ENCODE measurements around the gene MADD.
A peak's percentile ranks its signal among the peaks of the same experiment; 100 is the strongest.

MADD gene

GRCh38 chr11:47269829-47270305, at the start of gene MADD:
MADD (plus strand) TSS chr11:47270133.
- in situ Hi-C loops (cut with HindIII; ENCODE audit: low pct_ligation_motif_present, low pct_unique_long_range_greater_than_20kb, low sequenced_read_pairs) = no loop called here
- DNase-seq = peak; percentile 76

- in situ Hi-C loops (cut with HindIII; ENCODE audit: low pct_ligation_motif_present, low pct_unique_long_range_greater_than_20kb, low sequenced_read_pairs) = no loop called here
- peak; percentile 39 for DNase-seq
Observed at GRCh38 chr11:47220401-47220821, 49.5 kb upstream of the MADD start.

GRCh38 chr11:47222696-47223095, 47.2 kb upstream of the MADD start:
- no peak for DNase-seq
- in situ Hi-C loops (cut with HindIII; ENCODE audit: low pct_ligation_motif_present, low pct_unique_long_range_greater_than_20kb, low sequenced_read_pairs) = no loop called here

DNA sequence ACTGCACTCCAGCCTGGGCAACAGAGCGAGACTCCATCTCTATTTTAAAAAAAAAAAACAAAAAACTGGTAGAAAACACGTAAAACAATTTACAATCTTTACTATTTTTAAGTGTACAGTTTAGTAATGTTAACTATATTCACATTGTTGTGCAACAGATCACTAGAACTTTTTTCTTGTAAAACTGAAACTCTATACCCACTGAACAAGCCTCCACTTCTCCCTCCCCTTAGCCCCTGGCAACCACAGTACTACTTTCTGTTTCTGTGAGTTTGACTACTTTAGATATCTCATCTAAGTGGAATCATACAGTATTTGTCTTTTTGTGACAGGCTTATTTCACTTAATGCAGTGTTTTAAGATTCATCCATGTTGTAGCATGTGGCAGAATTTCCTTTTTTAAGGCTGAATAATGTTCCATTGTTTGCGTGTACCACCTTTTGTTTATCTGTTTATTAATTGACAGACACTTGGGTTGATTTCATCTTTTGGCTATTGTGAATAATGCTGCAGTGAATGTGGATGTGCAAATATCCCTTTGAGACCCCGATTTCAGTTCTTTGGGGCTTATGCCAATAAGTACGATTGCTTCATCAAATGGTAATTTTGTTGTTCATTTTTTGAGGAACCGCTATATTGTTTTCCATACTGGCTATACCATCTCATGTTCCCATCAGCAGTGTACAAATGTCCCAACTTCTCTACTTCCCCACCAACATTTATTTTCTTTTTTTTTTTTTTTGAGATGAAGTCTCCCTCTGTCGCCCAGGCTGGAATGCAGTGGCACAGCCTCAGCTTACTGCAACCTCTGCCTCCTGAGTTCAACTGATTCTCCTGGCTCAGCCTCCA, 44.2 kb upstream of the MADD start:
- DNase-seq = no peak
- in situ Hi-C loops (cut with HindIII; ENCODE audit: low pct_ligation_motif_present, low pct_unique_long_range_greater_than_20kb, low sequenced_read_pairs) = no loop called here

DNA sequence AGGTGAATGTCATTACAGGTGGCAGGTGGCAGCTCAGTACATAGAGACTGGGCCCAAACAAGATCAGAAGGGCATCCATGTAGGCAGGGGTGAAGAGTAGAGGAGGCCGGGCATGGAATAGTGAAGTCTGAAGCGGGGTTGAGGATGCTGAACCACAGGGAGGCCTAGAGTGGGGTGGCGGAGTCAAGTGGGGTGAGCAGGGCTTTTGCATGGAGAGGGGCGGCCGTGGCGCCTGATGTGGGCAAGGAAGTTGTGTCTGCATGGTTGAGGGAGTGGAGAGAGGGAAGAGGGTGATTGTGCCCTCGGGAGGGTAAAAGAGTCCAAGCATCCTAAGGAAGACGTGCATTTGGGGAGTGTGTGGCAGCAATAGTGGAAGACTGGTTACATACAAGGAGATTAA, 40.8 kb upstream of the MADD start:
- in situ Hi-C loops (cut with HindIII; ENCODE audit: low pct_ligation_motif_present, low pct_unique_long_range_greater_than_20kb, low sequenced_read_pairs) = no loop called here
- no peak for DNase-seq

DNA sequence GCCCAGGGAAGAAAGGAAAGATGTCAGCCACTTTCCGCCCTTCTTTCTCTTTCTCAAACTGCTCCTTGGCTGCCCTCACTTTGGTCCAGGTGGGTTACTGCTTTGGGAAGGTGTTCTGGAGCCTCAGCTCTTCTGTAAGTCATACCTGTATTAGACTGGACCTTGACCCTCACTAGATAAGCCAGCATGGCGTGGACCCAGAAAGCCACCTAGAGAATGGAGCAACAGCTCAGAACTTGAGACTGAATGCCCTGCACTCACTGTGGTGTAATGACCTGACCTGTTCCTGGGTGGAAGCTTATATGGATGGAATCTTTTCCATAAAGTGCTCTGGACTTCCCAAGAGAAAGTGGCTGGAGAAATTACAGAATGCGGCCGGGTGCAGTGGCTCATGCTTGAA, 36.9 kb upstream of the MADD start:
- no peak for DNase-seq
- in situ Hi-C loops (cut with HindIII; ENCODE audit: low pct_ligation_motif_present, low pct_unique_long_range_greater_than_20kb, low sequenced_read_pairs) = no loop called here

GRCh38 chr11:47233989-47234668, 35.8 kb upstream of the MADD start:
- DNase-seq = peak; percentile 26
- in situ Hi-C loops (cut with HindIII; ENCODE audit: low pct_ligation_motif_present, low pct_unique_long_range_greater_than_20kb, low sequenced_read_pairs) = no loop called here

DNA sequence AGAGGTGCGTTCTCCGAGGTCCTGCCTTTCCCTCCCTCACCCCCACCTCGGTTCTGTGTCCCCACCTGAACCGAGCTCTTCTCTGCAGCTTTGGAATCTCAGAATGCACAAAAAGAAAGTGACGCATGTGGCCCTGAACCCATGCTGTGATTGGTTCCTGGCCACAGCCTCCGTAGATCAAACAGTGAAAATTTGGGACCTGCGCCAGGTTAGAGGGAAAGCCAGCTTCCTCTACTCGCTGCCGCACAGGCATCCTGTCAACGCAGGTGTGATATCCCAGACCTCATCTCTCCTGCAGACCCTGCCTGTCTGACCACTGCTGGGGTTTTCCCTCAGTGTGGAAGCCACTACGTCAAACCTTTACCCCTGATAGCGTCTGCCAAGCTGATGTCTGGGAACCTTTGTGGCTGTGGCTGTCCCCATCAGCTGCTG, 35.2 kb upstream of the MADD start:
- no peak for DNase-seq
- in situ Hi-C loops (cut with HindIII; ENCODE audit: low pct_ligation_motif_present, low pct_unique_long_range_greater_than_20kb, low sequenced_read_pairs) = no loop called here

DNA sequence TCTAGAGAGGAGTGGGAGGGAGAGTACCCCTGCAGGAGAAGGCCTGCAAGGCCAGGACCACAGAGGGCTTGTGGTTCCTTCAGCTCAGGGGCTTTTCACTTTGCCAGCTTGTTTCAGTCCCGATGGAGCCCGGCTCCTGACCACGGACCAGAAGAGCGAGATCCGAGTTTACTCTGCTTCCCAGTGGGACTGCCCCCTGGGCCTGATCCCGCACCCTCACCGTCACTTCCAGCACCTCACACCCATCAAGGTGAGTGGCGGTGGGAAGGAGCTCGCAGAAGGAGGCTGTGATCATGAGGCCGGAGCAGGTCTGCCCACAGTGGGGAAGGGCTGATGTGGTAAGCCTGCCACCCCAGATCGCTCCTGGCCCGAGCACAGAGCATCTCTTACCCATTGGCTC, 34.8 kb upstream of the MADD start:
- in situ Hi-C loops (cut with HindIII; ENCODE audit: low pct_ligation_motif_present, low pct_unique_long_range_greater_than_20kb, low sequenced_read_pairs) = no loop called here

DNA sequence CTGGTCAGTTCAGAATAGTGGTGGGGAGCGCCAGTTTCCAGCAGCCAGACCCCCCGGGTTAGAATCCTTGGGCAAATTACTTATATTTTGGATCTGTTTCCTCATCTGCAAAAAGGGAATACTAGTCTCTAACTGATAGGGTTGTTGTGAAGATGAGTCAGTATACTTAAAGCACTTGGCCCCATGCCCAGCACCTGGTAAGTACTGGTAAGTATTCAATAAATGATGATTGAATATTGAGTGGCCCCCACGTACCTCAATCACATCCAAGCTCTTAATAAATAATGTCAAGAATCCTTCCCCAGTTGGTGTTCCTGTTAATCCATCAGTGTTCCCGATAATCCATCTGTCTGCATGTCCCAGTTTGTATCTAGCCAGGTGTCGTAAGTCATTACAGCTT, 33.5 kb upstream of the MADD start:
- no peak for DNase-seq
- in situ Hi-C loops (cut with HindIII; ENCODE audit: low pct_ligation_motif_present, low pct_unique_long_range_greater_than_20kb, low sequenced_read_pairs) = no loop called here

More for the DNA sequence above, 34.8 kb upstream of the MADD start:
- no peak for DNase-seq

DNA sequence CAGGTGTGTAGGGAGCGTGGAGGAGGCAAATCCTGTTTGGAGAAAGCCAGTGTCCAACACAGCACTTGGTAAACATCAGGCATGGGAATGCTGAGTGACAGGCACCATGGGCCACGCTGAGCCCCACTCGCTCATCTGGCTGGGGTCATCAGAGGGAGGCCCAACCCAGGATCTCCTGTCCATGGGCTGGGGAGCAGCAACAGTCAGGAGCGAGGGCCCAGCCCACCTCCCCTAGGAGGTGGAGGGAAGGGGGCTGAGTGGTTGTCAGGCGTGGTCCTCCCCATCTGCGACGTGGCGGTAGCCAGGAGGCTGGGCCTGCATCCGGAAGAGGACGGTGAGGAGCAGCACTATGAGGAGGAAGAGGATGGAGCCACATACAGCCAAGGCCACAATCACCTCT, 30.1 kb upstream of the MADD start:
- in situ Hi-C loops (cut with HindIII; ENCODE audit: low pct_ligation_motif_present, low pct_unique_long_range_greater_than_20kb, low sequenced_read_pairs) = no loop called here
- no peak for DNase-seq

- in situ Hi-C loops (cut with HindIII; ENCODE audit: low pct_ligation_motif_present, low pct_unique_long_range_greater_than_20kb, low sequenced_read_pairs) = no loop called here
- no peak for DNase-seq
Observed at GRCh38 chr11:47241841-47242301, 28.1 kb upstream of the MADD start.

GRCh38 chr11:47242596-47243192, 27.2 kb upstream of the MADD start:
- no peak for DNase-seq
- in situ Hi-C loops (cut with HindIII; ENCODE audit: low pct_ligation_motif_present, low pct_unique_long_range_greater_than_20kb, low sequenced_read_pairs) = no loop called here

DNA sequence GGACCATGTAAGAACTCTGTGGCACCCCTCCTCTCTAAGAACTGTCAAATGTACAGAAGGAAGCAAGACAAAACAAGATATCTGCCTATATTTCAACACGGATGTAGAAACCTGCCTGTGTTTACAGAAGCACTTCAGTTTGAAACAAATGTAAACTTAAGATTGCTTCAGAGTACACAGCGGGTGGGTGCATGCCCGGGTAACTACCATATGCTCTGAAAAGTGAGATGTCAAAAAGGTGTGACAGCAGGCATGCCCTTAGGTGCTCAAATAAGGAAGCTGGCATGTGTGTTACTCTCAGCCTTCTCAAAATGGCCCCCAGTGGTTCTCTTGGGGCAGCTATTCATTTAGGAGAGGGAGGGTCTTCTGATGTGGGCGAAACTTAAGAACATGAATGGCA, 26.5 kb upstream of the MADD start:
- in situ Hi-C loops (cut with HindIII; ENCODE audit: low pct_ligation_motif_present, low pct_unique_long_range_greater_than_20kb, low sequenced_read_pairs) = no loop called here
- DNase-seq = no peak

DNA sequence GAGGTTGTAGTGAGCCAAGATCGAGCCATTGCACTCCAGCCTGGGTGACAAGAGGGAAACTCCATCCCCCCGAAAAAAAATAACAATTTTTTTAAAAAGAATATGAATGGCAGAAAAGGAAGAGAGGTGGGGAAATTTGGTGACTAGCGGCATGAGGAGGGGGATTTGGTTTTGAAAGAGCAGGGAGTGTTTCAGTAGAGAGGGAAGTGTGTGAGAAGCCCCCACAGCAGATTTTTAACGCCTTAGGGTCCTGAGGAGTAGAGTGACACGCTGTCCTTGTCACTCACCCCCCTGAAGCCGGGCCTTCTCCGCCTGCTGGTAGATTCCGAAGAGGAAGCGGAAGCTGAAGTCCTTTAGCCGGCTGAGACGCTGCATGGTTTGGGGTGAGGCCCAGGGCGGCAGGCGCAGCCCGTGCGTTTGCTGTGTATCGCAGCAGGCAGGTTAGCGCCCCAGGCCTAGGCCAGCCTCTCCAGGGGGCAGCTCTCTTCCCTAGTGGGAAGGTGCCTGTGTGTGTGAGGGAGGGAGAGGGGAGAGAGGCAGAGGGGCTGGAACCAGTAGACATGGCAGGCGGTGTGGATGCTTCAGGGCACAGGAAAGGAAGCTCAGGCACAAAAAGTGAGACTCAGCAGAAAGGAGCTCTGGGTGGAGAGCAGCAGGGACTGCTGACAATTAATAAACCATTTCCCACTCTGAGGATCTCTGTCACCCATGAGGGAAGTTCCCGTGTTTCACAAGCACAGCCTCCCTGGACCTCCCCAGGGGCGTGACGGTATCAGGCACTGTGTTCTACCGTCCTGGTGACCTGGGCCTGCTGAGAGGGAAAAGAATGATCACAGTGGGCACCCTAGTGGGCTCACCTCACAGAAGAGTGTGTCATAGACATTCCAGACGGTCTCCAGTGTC, 25.2 kb upstream of the MADD start:
- no peak for DNase-seq
- in situ Hi-C loops (cut with HindIII; ENCODE audit: low pct_ligation_motif_present, low pct_unique_long_range_greater_than_20kb, low sequenced_read_pairs) = no loop called here

DNA sequence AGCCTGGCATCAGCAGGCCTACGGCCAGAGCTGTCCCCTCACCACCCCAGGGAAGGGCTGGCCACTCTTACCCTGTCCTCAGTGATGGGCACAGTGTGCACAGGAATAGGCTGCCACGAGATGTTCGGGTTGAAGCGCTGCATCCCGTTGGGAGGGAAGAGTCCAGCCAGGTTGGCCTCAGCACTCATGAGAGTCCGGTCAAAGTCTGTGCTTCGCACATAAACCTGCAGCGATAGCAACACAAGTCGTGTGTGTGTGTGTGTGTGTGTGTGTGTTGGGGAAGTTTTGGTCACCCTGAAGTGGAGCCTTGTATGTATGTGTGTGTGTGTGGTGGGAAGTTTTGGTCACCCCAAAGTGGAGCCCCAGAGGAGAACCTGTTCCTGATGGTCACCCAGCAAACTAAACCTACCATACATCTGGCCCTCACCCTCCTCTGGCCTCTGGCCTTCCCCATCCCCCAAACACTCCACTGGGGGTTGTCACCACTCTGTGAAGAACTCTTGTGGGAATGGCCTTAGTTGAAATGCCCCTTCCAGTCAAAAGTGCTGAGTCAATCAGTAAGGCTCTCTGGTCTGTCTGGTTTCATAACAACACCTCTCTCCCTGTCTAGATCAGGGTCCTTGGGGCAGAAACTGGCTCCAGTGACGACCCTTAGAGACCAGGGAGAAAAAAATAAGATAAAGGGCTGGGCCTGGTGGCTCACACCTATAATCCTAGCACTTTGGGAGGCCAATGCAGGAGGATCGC, 24.1 kb upstream of the MADD start:
- no peak for DNase-seq
- in situ Hi-C loops (cut with HindIII; ENCODE audit: low pct_ligation_motif_present, low pct_unique_long_range_greater_than_20kb, low sequenced_read_pairs) = no loop called here

- in situ Hi-C loops (cut with HindIII; ENCODE audit: low pct_ligation_motif_present, low pct_unique_long_range_greater_than_20kb, low sequenced_read_pairs) = no loop called here
- DNase-seq = no peak
Observed at GRCh38 chr11:47247502-47247901, 22.4 kb upstream of the MADD start.

GRCh38 chr11:47248304-47248663, 21.6 kb upstream of the MADD start:
- in situ Hi-C loops (cut with HindIII; ENCODE audit: low pct_ligation_motif_present, low pct_unique_long_range_greater_than_20kb, low sequenced_read_pairs) = no loop called here
- peak; percentile 17 for DNase-seq

Measured in ACHN (cell line).